DOHH2 (cell line): Measurements from ENCODE around the gene PPT2.

ENCODE experiments used
- H3F3A ChIP-seq: fragments of 200-600 bp; sonication (generic), shearing (Covaris generic); 2 replicates; pipeline ENCODE4 v1.6.0; 2016; ENCODE audit warnings: antibody characterized with exemption, mild to moderate bottlenecking; ENCODE audit not compliant: control insufficient read depth, insufficient read depth
- H3K27ac ChIP-seq: fragments of 200-600 bp; sonication (generic); 2 replicates; pipeline ENCODE4 v1.5.1; 2014; ENCODE audit warnings: low read depth, mild to moderate bottlenecking, low read length, moderate library complexity
- H3K27me3 ChIP-seq: fragments of 200-600 bp; sonication (generic); 2 replicates; pipeline ENCODE4 v1.6.1; 2014; ENCODE audit warnings: mild to moderate bottlenecking, low read length, mixed read lengths; ENCODE audit not compliant: control insufficient read depth
- H3K36me3 ChIP-seq: fragments of 200-600 bp; sonication (generic); 2 replicates; pipeline ENCODE4 v1.6.1; 2014; ENCODE audit warnings: mild to moderate bottlenecking, low read length, moderate library complexity, mixed read lengths; ENCODE audit not compliant: control insufficient read depth
- H3K4me1 ChIP-seq: fragments of 200-600 bp; sonication (generic); 2 replicates; pipeline ENCODE4 v1.6.1; 2014; ENCODE audit warnings: mild to moderate bottlenecking, low read length, mixed read lengths; ENCODE audit not compliant: control insufficient read depth
- H3K4me2 ChIP-seq: fragments of 200-600 bp; sonication (generic); 2 replicates; pipeline ENCODE4 v1.6.0; 2014; ENCODE audit warnings: mild to moderate bottlenecking, low read length, moderate library complexity
- H3K4me3 ChIP-seq: fragments of 200-600 bp; sonication (generic); 2 replicates; pipeline ENCODE4 v1.5.1; 2014; ENCODE audit warnings: mild to moderate bottlenecking, low read length, mixed read lengths
- H3K79me2 ChIP-seq: fragments of 200-600 bp; sonication (generic); 2 replicates; pipeline ENCODE4 v1.6.1; 2014; ENCODE audit warnings: mild to moderate bottlenecking, low read length, mixed read lengths; ENCODE audit not compliant: control insufficient read depth
- H3K9me2 ChIP-seq: fragments of 200-600 bp; sonication (generic); replicated peaks from 2 replicates; pipeline ENCODE4 v1.6.1; 2014; ENCODE audit warnings: mild to moderate bottlenecking, low read length, mixed read lengths; ENCODE audit not compliant: control insufficient read depth
- H3K9me3 ChIP-seq: fragments of 200-600 bp; sonication (generic); 2 replicates; pipeline ENCODE4 v1.6.1; 2014; ENCODE audit warnings: antibody characterized with exemption, low read length, mixed read lengths; ENCODE audit not compliant: control insufficient read depth, insufficient read depth
- H4K20me1 ChIP-seq: fragments of 200-600 bp; sonication (generic); 2 replicates; pipeline ENCODE4 v1.6.0; 2014; ENCODE audit warnings: low read depth, mild to moderate bottlenecking, antibody characterized with exemption, low read length, moderate library complexity; ENCODE audit not compliant: control insufficient read depth, insufficient read depth
- CTCF ChIP-seq: fragments of 200-600 bp; sonication (generic); IDR thresholded peaks from one replicate; pipeline ENCODE4 v1.5.1; 2014; ENCODE audit warnings: antibody characterized with exemption, mild to moderate bottlenecking, low read depth, low read length; ENCODE audit not compliant: poor library complexity, severe bottlenecking
- EZH2phosphoT487 ChIP-seq: fragments of 200-600 bp; sonication (generic); IDR thresholded peaks from 2 replicates; pipeline ENCODE4 v1.6.1; 2017; ENCODE audit warnings: borderline replicate concordance, mild to moderate bottlenecking, antibody characterized with exemption, low read length, moderate library complexity, mixed read lengths

PPT2 gene

GRCh38 chr6:32146287-32146686 lies 7.7 kb upstream of the PPT2 start:
- H3K4me1 ChIP-seq, result peaks cover under 1% of the 10 kb centered on the region; the same call in 1 of the 2 replicates
- no peaks in the 10 kb centered on the region for H4K20me1 ChIP-seq
- no peaks in the 10 kb centered on the region for H3K79me2 ChIP-seq
- H3K36me3 ChIP-seq, result no peaks in the 10 kb centered on the region
- no peaks in the 10 kb centered on the region for H3K9me3 ChIP-seq
- H3K27me3 ChIP-seq, result peaks cover 12% of the 10 kb centered on the region
- peaks cover 3% of the 10 kb centered on the region; the same call in 1 of the 2 replicates for H3F3A ChIP-seq
- TF ChIP-seq EZH2phosphoT487 (no peak), CTCF (no peak)
- no peak overlapping the region for H3K27ac ChIP-seq
- no peaks in the 10 kb centered on the region for H3K9me2 ChIP-seq
- no peak overlapping the region for H3K4me3 ChIP-seq
- no peak overlapping the region for H3K4me2 ChIP-seq

GRCh38 chr6:32146687-32147086 lies 7.3 kb upstream of the PPT2 start:
- H4K20me1 ChIP-seq, result no peaks in the 10 kb centered on the region
- no peaks in the 10 kb centered on the region for H3K79me2 ChIP-seq
- H3K4me2 ChIP-seq, result no peak overlapping the region
- H3K27me3 ChIP-seq, result peaks cover 12% of the 10 kb centered on the region
- H3K4me1 ChIP-seq, result peaks cover 3% of the 10 kb centered on the region; the same call in 1 of the 2 replicates
- no peaks in the 10 kb centered on the region for H3K36me3 ChIP-seq
- no peaks in the 10 kb centered on the region for H3K9me3 ChIP-seq
- TF ChIP-seq EZH2phosphoT487 (no peak), CTCF (no peak)
- H3K27ac ChIP-seq, result no peak overlapping the region
- no peak overlapping the region for H3K4me3 ChIP-seq
- no peaks in the 10 kb centered on the region for H3K9me2 ChIP-seq
- H3F3A ChIP-seq, result peaks cover 3% of the 10 kb centered on the region; the same call in 1 of the 2 replicates

- peaks cover 10% of the 10 kb centered on the region for H3K4me1 ChIP-seq
- no peaks in the 10 kb centered on the region for H3K9me2 ChIP-seq
- no peaks in the 10 kb centered on the region for H3K36me3 ChIP-seq
- peaks cover 5% of the 10 kb centered on the region; the same call in 1 of the 2 replicates for H3F3A ChIP-seq
- peaks cover 12% of the 10 kb centered on the region for H3K27me3 ChIP-seq
- no peaks in the 10 kb centered on the region for H3K9me3 ChIP-seq
- TF ChIP-seq EZH2phosphoT487 (no peak), CTCF (no peak)
- H3K79me2 ChIP-seq, result no peaks in the 10 kb centered on the region
- no peaks in the 10 kb centered on the region for H4K20me1 ChIP-seq
- no peak overlapping the region for H3K4me2 ChIP-seq
- no peak overlapping the region for H3K27ac ChIP-seq
- H3K4me3 ChIP-seq, result no peak overlapping the region
Measured at GRCh38 chr6:32147401-32148132, 6.4 kb upstream of the PPT2 start.
